RWPE1 (cell line): ENCODE measurements around the gene FBXW4.

Experiments
- CTCF ChIA-PET: fragments of 350-600 bp; sonication (Branson Sonifier 250); formaldehyde crosslinking; extraction: SDS; loops from one replicate; lab custom pipeline; 2021; lab: Yijun Ruan, JAX
- POLR2A ChIA-PET: fragments of 400-600 bp; formaldehyde crosslinking; extraction: SDS; loops from one replicate; lab custom pipeline; 2020; ENCODE audit warnings: antibody characterized with exemption; ENCODE audit not compliant: low non-redundant PET; lab: Yijun Ruan, JAX
- DNase-seq: peaks from one replicate; pipeline ENCODE4 v3.0.0; 2012; ENCODE audit warnings: low spot score
- H3K27ac ChIP-seq: fragments of 450-650 bp; 2 replicates; pipeline ENCODE4 v1.5.1; 2017
- CTCF ChIP-seq: fragments of 450-650 bp; conservative IDR thresholded peaks from 2 replicates; pipeline ENCODE4 v1.5.1; 2017; ENCODE audit warnings: low read depth, mild to moderate bottlenecking

FBXW4 gene

GRCh38 chr10:101656890-101657289, 38.1 kb downstream of the FBXW4 start:
- TF ChIP-seq CTCF, result no peak
- POLR2A ChIA-PET, result no interaction called here
- DNase-seq, result no peak
- CTCF ChIA-PET, result interaction anchor here (0.6 kb wide), 1 partner anchor 1429 kb away, joined by 3 read pairs; no protein-coding TSS in a partner anchor
- no peak overlapping the region for H3K27ac ChIP-seq

DNA sequence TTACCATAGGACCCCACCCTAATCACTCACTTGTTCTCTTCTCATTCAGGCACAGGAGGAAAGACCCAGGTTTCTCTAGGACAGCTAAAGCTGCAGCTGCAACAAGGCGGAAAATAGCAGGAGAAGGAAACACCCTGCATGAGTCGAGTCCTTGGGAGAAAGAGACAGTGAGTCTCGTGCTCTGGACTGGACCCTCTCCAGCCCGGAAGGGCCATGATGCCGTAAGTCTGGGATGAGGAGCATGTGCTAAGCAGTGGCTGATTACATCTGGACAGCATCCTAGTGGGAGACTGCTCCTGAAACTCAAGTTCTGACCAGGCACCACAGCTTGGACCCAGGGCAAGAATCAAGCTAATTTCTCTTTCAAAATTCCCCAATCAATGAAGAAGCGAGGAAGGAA, 39.4 kb downstream of the FBXW4 start:
- no peak overlapping the region for H3K27ac ChIP-seq
- TF ChIP-seq CTCF, result no peak
- ChIA-PET CTCF (no interaction called here), POLR2A (no interaction called here)
- DNase-seq, result no peak

DNA sequence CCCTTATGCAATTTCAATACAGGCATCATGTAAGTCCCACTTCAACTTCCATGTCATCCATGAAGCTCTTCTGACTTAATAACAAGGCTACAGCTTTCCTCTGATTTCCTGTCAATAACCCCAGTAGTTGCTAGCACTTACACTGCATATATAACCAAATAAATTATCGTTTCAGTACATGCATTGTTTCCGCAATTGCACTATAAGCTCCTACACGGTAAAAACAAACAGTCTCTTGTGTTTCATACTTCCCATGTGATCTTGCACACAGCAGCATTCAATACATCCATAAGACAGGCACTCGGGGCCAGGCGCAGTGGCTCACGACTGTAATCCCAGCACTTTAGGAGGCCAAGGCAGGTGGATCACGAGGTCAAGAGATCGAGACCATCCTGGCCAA, 41.4 kb downstream of the FBXW4 start:
- H3K27ac ChIP-seq, result no peak overlapping the region
- TF ChIP-seq CTCF, result no peak
- DNase-seq, result no peak
- ChIA-PET POLR2A (interaction anchor here (1.2 kb wide), 1 partner anchor 9 kb away, joined by 3 read pairs; no protein-coding TSS in a partner anchor), CTCF (interaction anchor here (1.0 kb wide), 1 partner anchor 72 kb away, joined by 4 read pairs; no protein-coding TSS in a partner anchor)

DNA sequence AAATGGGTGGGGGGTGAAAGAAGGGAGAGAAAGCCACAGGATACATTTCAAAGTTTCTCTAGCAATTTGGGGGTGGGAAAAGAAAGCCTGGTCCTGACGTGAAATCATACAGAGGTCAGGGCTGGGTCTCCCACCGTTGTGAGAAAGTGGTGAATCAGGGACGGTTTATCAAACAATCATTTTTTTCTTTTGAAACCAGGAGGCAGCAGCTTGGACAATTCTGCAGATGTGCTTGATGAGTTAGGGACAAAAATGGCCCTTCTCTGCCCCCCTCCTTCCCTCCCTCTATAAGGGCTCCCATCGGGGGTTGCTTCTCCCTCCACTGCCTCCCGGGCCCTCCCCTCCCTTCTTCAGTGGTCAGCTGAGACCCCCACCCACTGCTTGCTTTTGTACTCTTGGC, 43.6 kb downstream of the FBXW4 start:
- DNase-seq, result no peak
- ChIA-PET POLR2A (interaction anchor here (0.7 kb wide), 1 partner anchor 75 kb away, joined by 4 read pairs; no protein-coding TSS in a partner anchor), CTCF (interaction anchor here (0.6 to 0.7 kb wide), 3 partner anchors 9 to 608 kb away, joined by 3 to 4 read pairs (median 4); no protein-coding TSS in a partner anchor)
- H3K27ac ChIP-seq, result no peak overlapping the region
- no peak for TF ChIP-seq CTCF

GRCh38 chr10:101650863-101651262, 44.1 kb downstream of the FBXW4 start:
- ChIA-PET POLR2A (interaction anchor here (0.7 kb wide), 1 partner anchor 75 kb away, joined by 4 read pairs; no protein-coding TSS in a partner anchor), CTCF (interaction anchor here (0.6 to 0.7 kb wide), 3 partner anchors 9 to 1588 kb away, joined by 3 to 4 read pairs (median 3); no protein-coding TSS in a partner anchor)
- no peak overlapping the region for H3K27ac ChIP-seq
- no peak for DNase-seq
- no peak for TF ChIP-seq CTCF

DNA sequence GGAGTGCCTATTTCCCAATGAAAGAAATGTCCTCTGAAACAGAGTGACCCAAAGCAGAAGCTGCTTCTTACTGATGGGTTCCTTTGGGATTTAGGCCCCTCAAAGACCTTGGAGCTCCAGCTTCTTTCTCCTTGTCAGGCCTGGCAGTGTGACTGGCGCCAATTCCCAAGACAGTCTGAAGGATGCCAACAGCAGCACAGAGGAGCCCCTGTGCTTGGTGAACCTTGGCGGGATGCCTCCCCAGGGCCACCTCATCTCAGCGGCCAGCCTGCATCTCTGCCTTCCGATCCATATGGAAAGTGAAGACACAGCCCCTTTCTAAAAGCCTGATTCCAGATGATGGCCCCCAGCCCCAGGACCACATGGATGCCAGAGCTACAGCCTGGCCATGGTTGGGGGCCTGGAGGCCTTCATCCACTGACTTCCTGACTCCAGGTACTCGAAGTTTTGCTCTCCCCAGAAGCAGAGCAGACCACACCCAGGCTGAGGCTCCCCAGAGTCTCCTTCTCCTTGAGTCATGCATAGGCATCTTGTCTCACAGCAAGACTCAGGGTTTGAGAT, 45.4 kb downstream of the FBXW4 start:
- POLR2A ChIA-PET, result no interaction called here
- no peak for TF ChIP-seq CTCF
- no peak overlapping the region for H3K27ac ChIP-seq
- DNase-seq, result no peak
- CTCF ChIA-PET, result no interaction called here
